ENCODE results near the gene RMI1.
"Not testable (repeated sequence)": the region's sequence is repeated elsewhere in the genome, so short reads cannot be mapped to it uniquely, and the experiment has no call there.

DNA sequence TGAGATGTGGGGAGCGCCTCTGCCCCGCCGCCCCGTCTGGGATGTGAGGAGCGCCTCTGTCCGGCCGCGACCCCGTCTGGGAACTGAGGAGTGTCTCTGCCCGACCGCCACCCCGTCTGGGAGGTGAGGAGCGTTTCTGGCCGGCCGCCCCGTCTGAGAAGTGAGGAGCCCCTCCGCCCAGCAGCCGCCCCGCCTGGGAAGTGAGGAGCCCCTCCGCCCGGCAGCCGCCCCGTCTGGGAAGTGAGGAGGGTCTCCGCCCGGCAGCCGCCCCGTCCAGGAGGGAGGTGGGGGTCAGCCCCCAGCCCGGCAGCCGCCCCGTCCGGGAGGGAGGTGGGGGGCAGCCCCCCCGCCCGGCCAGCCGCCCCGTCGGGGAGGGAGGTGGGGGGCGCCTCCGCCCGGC lies 32.5 kb upstream of the RMI1 start:
- TF ChIP-seq CTCF (IDR thresholded peaks at IDR 0.05; ENCODE audit: insufficient read depth, low read length); SPI1 (IDR thresholded peaks at IDR 0.05; ENCODE audit: borderline replicate concordance, low read depth); POLR2AphosphoS5 (IDR thresholded peaks at IDR 0.05; ENCODE audit: low read depth): not testable (repeated sequence)

All from HL-60 (cell line).